ENCODE measurements around the gene PLRG1.
"Not testable (repeated sequence)": the region's sequence is repeated elsewhere in the genome, so short reads cannot be mapped to it uniquely, and the experiment has no call there.

Gene PLRG1

GRCh38 chr4:154549894-154550790, at the start of gene PLRG1:
Gene PLRG1, minus strand, starts transcription at chr4:154550400. Its CDS starts 92 bp downstream, at chr4:154550308.
- peak; percentile 83 for DNase-seq

GRCh38 chr4:154597798-154598774, 47.9 kb upstream of the PLRG1 start:
- no peak for DNase-seq

GRCh38 chr4:154597281-154597680, 47.1 kb upstream of the PLRG1 start:
- not testable (repeated sequence) for DNase-seq

- no peak for DNase-seq
Observed at GRCh38 chr4:154595807-154596206, 45.6 kb upstream of the PLRG1 start.

- DNase-seq = not testable (repeated sequence)
Observed at GRCh38 chr4:154594343-154594742, 44.1 kb upstream of the PLRG1 start.

- DNase-seq = no peak
Observed at GRCh38 chr4:154593868-154594267, 43.7 kb upstream of the PLRG1 start.

GRCh38 chr4:154591890-154592289, 41.7 kb upstream of the PLRG1 start:
- no peak for DNase-seq

- DNase-seq = no peak
Observed at GRCh38 chr4:154590329-154591006, 40.3 kb upstream of the PLRG1 start, which contains the start of gene FGA. Gene FGA, minus strand, starts transcription at chr4:154590742. Its CDS starts 55 bp downstream, at chr4:154590687.

GRCh38 chr4:154589296-154590197, 39.3 kb upstream of the PLRG1 start:
- no peak for DNase-seq

- no peak for DNase-seq
Observed at GRCh38 chr4:154588198-154588597, 38.0 kb upstream of the PLRG1 start.

GRCh38 chr4:154586296-154587033, 36.3 kb upstream of the PLRG1 start:
- DNase-seq = no peak

GRCh38 chr4:154585369-154586018, 35.3 kb upstream of the PLRG1 start:
- DNase-seq = no peak

- DNase-seq = no peak
Observed at GRCh38 chr4:154584259-154584658, 34.1 kb upstream of the PLRG1 start.

GRCh38 chr4:154583677-154584076, 33.5 kb upstream of the PLRG1 start:
- no peak for DNase-seq

GRCh38 chr4:154583230-154583629, 33.0 kb upstream of the PLRG1 start:
- DNase-seq = no peak

GRCh38 chr4:154582723-154583122, 32.5 kb upstream of the PLRG1 start:
- no peak for DNase-seq

- DNase-seq = no peak
Observed at GRCh38 chr4:154579927-154580326, 29.7 kb upstream of the PLRG1 start.

- DNase-seq = no peak
Observed at GRCh38 chr4:154578919-154579318, 28.7 kb upstream of the PLRG1 start.

GRCh38 chr4:154577324-154577723, 27.1 kb upstream of the PLRG1 start:
- no peak for DNase-seq

- DNase-seq = no peak
Observed at GRCh38 chr4:154574311-154574710, 24.1 kb upstream of the PLRG1 start.
